OCI-LY7 (cell line): ENCODE data around the gene ZMIZ1. TPM values are rescaled to one million over a fixed set of nuclear protein-coding genes. Genes with fewer than 3 reads are reported as not detected.

ENCODE experiments used
- BruUV-seq: library from RNA; stranded (reverse); fragments of 400-500 nt; replicated peaks from 2 replicates; lab custom pipeline; 2021; lab: Mats Ljungman, UMichigan
- CTCF ChIA-PET: fragments of 300-600 bp; sonication (Branson Sonifier 250); formaldehyde crosslinking; loops from one replicate; lab custom pipeline; 2022; ENCODE audit warnings: antibody characterized with exemption; ENCODE audit not compliant: unreplicated experiment; lab: Charles Lee
- POLR2A ChIA-PET: fragments of 300-600 bp; sonication (Branson Sonifier 250); formaldehyde crosslinking; loops from one replicate; lab custom pipeline; 2022; ENCODE audit warnings: antibody characterized with exemption; lab: Charles Lee
- DNase-seq: peaks from one replicate; pipeline ENCODE4 v3.0.0-alpha.2; 2015; ENCODE audit warnings: low spot score
- H2AFZ ChIP-seq: fragments of 200-600 bp; sonication (generic), shearing (Covaris generic); 2 replicates; pipeline ENCODE4 v1.6.1; 2014; ENCODE audit warnings: mild to moderate bottlenecking, antibody characterized with exemption, low read length, moderate library complexity
- H3K27ac ChIP-seq: fragments of 200-600 bp; sonication (generic); 2 replicates; pipeline ENCODE4 v1.5.1; 2014; ENCODE audit warnings: mixed run types, low read depth, mild to moderate bottlenecking, moderate library complexity, low read length, inconsistent platforms; ENCODE audit not compliant: poor library complexity, severe bottlenecking
- H3K36me3 ChIP-seq: fragments of 200-600 bp; sonication (generic); 2 replicates; pipeline ENCODE4 v1.6.1; 2014; ENCODE audit warnings: mild to moderate bottlenecking, antibody characterized with exemption, low read length, moderate library complexity, mixed read lengths; ENCODE audit not compliant: insufficient read depth
- H3K4me1 ChIP-seq: fragments of 200-600 bp; sonication (generic); 2 replicates; pipeline ENCODE4 v1.5.1; 2014; ENCODE audit warnings: mild to moderate bottlenecking, low read length; ENCODE audit not compliant: insufficient read depth, poor library complexity, severe bottlenecking
- H3K4me2 ChIP-seq: fragments of 200-600 bp; sonication (generic); 2 replicates; pipeline ENCODE4 v1.6.1; 2014; ENCODE audit warnings: mild to moderate bottlenecking, low read length
- H3K4me3 ChIP-seq: fragments of 200-600 bp; sonication (generic); 2 replicates; pipeline ENCODE4 v1.5.1; 2014; ENCODE audit warnings: mild to moderate bottlenecking, low read depth, low read length; ENCODE audit not compliant: poor library complexity, severe bottlenecking
- H3K79me2 ChIP-seq: fragments of 200-600 bp; sonication (generic); 2 replicates; pipeline ENCODE4 v1.6.1; 2016; ENCODE audit warnings: low read depth, mild to moderate bottlenecking, low read length, moderate library complexity, mixed read lengths; ENCODE audit not compliant: insufficient read depth
- H3K9me2 ChIP-seq: fragments of 200-600 bp; sonication (generic); 2 replicates; pipeline ENCODE4 v1.6.1; 2016; ENCODE audit warnings: mild to moderate bottlenecking, low read length, mixed read lengths; ENCODE audit not compliant: insufficient read depth
- H3K9me3 ChIP-seq: fragments of 200-600 bp; sonication (generic); 2 replicates; pipeline ENCODE4 v1.6.1; 2014; ENCODE audit warnings: mild to moderate bottlenecking, mixed run types, low read length, mixed read lengths
- H4K20me1 ChIP-seq: fragments of 200-600 bp; sonication (generic); 2 replicates; pipeline ENCODE4 v1.6.1; 2014; ENCODE audit warnings: mild to moderate bottlenecking, antibody characterized with exemption, low read length, moderate library complexity, mixed read lengths; ENCODE audit not compliant: insufficient read depth
- EZH2phosphoT487 ChIP-seq: fragments of 200-600 bp; sonication (generic); IDR thresholded peaks from 2 replicates; pipeline ENCODE4 v1.6.1; 2018; ENCODE audit warnings: low read depth, borderline replicate concordance, mild to moderate bottlenecking, mixed run types, antibody characterized with exemption, low read length, moderate library complexity, mixed read lengths
- intact Hi-C: fragments of 100-400 bp; cut with micrococcal nuclease; formaldehyde crosslinking; loops from one replicate; pipeline ENCODE4 v1.10.0; 2022; ENCODE audit not compliant: unreplicated experiment
- total RNA-seq, 2 experiments: library from RNA; depleted of rRNA in 1 of 2; stranded (reverse); fragments of >200 nt in 1 of 2; shearing (Covaris generic) in 1 of 2; gene quantifications; 2 replicates each; pipeline ENCODE4 v1.2.3, GENCODE V29; 2014 to 2022
- TF ChIP-seq, protein P1 (sequence below): fragments of 200-600 bp; sonication (generic); conservative IDR thresholded peaks from 2 replicates; pipeline ENCODE4 v1.5.1; 2014; ENCODE audit warnings: mild to moderate bottlenecking, antibody characterized with exemption, low read length, moderate library complexity, mixed read lengths

ZMIZ1 gene
- total RNA-seq, 2 experiments from 2014 or later = 20.4 to 66.9 TPM

DNA sequence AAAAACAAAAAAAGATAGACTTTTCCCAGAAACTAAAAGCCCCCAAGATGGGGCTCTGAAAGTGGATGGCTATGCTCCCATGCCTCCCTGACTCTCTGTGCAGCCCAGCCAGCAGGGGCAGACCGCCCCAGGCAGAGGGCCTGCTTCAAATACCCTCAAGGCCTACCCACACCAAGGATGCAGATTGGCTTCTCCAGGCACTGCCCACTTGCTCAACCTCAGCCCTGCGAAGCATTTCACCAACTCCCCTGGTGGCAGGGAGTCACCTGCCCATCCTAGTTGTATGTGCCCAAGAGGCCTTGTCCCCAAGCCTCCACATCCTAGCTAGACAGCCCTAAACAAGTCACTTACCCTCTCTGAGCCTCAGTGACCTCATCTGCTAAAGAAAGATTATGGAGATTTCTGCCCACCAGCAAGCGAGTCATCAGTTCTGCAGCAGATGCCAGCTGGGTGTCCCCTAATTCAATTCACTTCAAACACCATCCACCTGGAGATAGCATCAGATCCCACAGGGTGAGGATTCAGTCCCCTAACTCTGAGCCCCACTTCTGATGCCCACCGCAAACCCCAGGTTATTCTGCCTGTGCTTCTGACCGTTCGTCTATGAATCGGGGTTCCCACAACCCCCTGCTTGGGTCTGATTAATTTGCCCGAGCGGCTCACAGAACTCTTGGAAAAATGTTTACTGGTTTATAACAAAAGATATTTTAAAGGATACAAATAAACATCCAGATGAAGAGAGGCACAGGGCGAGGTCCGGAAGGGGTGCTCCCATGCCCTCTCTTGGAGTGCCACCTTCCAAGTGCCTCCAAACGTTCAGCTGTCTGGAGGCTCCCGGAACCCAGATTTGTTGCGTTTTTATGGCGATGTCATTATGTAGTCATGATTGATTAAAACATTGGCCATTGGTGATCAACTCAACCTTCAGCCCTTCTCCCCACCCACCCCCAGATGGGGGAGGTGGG, 18.6 kb upstream of the ZMIZ1 start:
- H3K36me3 ChIP-seq = no peaks in the 10 kb centered on the region
- no TSS peak for BruUV-seq
- POLR2A ChIA-PET = no interaction called here
- intact Hi-C loops = no loop called here
- CTCF ChIA-PET = no interaction called here
- H3K79me2 ChIP-seq = no peaks in the 10 kb centered on the region
- no peaks in the 10 kb centered on the region for H3K4me1 ChIP-seq
- no peaks in the 10 kb centered on the region for H3K9me2 ChIP-seq
- TF ChIP-seq, protein P1, sequence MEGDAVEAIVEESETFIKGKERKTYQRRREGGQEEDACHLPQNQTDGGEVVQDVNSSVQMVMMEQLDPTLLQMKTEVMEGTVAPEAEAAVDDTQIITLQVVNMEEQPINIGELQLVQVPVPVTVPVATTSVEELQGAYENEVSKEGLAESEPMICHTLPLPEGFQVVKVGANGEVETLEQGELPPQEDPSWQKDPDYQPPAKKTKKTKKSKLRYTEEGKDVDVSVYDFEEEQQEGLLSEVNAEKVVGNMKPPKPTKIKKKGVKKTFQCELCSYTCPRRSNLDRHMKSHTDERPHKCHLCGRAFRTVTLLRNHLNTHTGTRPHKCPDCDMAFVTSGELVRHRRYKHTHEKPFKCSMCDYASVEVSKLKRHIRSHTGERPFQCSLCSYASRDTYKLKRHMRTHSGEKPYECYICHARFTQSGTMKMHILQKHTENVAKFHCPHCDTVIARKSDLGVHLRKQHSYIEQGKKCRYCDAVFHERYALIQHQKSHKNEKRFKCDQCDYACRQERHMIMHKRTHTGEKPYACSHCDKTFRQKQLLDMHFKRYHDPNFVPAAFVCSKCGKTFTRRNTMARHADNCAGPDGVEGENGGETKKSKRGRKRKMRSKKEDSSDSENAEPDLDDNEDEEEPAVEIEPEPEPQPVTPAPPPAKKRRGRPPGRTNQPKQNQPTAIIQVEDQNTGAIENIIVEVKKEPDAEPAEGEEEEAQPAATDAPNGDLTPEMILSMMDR = no peak
- no peak for TF ChIP-seq EZH2phosphoT487
- no peak for DNase-seq
- H3K27ac ChIP-seq = no peak overlapping the region
- no peak overlapping the region for H2AFZ ChIP-seq
- H3K4me3 ChIP-seq = no peak overlapping the region
- H4K20me1 ChIP-seq = no peaks in the 10 kb centered on the region
- H3K9me3 ChIP-seq = no peaks in the 10 kb centered on the region
- no peak overlapping the region for H3K4me2 ChIP-seq

DNA sequence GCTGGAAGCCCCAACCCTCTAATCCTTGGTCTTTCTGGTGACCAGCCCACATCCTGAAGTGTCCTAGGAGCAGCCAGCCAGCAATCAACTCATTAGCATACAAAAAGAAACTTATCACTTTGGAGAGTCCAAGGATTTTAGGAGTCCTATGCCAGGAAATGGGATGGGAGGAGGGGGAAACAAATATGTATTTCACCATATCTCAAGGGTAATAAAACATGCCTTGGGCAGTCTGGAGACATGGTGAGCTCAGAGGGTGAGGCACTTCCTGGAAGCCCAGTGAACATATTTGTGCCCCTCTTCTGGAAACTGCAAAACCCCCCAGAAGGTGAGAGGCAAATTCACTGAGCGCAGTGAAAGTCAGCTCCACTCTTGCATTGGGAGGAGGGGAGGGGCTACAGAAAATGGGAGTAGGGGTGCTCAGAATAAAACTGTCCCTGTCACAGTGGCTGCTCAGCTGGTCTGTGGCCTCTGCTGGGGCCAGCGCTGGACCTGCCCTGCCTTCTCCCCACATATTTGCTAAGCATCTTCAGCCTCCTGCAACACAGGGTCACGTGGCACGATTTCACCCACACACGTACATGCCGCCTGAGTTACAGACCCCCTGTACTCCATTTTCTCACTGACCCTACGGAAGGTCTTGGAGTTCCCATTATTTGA, 17.7 kb upstream of the ZMIZ1 start:
- H3K36me3 ChIP-seq = no peaks in the 10 kb centered on the region
- H3K4me3 ChIP-seq = no peak overlapping the region
- H3K79me2 ChIP-seq = no peaks in the 10 kb centered on the region
- H3K4me1 ChIP-seq = no peaks in the 10 kb centered on the region
- no peak overlapping the region for H2AFZ ChIP-seq
- no peaks in the 10 kb centered on the region for H4K20me1 ChIP-seq
- intact Hi-C loops = no loop called here
- H3K27ac ChIP-seq = no peak overlapping the region
- DNase-seq = no peak
- BruUV-seq = no TSS peak
- POLR2A ChIA-PET = no interaction called here
- H3K4me2 ChIP-seq = no peak overlapping the region
- CTCF ChIA-PET = no interaction called here
- no peak for TF ChIP-seq EZH2phosphoT487
- TF ChIP-seq, protein P1 = no peak
- no peaks in the 10 kb centered on the region for H3K9me2 ChIP-seq
- no peaks in the 10 kb centered on the region for H3K9me3 ChIP-seq
